Ramos (cell line): ENCODE results near the gene CIITA.

ENCODE experiments used
- in situ Hi-C: fragments of 300-500 bp; cut with MboI; formaldehyde crosslinking; loops from one replicate; pipeline ENCODE4 v1.14.3; 2022; ENCODE audit warnings: low sequenced_read_pairs; ENCODE audit not compliant: unreplicated experiment

Gene CIITA

DNA sequence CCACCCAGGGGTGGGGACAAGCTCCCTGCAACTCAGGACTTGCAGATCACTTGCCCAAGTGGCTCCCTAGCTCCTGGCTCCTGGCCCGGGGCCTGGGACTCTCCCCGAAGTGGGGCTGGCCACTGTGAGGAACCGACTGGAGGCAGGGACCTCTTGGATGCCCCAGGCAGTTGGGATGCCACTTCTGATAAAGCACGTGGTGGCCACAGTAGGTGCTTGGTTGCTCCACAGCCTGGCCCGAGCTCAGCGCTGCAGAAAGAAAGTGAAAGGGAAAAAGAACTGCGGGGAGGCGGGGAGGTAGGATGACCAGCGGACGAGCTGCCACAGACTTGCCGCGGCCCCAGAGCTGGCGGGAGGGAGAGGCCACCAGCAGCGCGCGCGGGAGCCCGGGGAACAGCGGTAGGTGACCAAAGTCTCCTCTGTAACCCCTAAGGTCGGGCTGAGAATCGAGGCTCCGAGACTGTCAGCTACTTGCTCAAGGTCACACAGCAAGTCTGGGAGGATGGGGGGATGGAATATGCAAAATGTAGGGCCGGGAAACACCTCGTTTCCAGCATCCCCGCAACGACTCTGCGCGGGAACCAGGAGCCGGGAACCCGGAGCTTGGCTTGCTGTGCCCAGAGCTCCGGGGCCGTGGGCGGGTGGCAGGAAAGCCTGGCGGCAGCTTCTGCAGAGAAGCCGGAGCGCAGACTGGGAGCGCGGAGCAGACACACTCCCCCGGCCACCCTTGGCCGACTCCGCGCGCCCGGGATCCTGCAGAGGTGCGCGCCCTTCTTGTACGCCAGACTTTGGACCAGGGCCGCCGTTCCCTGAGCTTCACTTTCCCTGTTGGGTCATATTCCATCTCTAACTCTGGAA lies 1.9 kb downstream of the CIITA start:
- in situ Hi-C loops, result loop anchor here (25.0 kb wide), 1 partner anchor 1792 kb away; the partner anchor contains the start of gene HAPSTR1

DNA sequence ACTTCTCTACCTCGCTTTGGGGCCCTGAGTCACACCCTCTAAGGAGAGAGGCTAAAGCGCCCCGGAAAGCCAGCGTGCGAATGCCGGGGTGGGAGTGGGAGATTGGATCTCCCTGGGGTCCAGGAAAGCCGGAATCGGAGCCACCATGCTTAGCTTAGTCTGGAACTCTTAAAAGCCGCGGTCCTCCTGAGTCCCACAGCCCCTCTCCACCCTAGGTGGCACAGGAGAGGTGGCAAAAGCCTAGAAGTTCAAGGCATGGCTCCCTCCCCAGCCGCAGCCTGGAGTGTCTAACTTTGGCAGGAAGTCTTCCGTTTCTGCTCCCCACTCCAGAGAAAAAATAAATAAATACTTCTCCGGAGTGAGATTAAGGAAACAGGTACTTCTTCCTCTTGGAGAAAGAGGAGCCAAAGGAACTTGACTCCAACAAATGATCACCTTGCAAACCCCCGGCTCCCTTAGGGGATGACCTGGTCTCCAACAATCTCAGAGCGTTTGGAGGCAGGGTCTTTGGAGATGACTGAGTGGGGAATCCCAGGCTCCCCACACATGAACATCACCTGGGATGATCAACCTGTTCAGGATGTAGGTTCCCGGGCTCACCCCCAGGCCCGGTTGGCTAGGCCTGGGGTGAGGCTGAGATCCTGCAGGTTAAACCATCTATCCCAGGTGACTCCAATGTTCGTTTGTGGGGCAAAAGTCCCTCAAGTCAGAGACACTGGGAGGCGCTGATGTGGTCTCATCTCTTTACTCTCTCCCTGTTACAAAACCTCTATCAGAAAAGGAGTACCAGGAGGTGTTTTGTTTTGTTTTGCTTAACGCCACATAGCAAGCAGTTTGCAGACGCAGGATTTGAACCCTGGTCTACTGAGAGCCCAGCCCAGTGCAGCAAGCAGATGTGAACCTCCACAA lies 2.9 kb downstream of the CIITA start:
- in situ Hi-C loops, result loop anchor here (25.0 kb wide), 1 partner anchor 1793 kb away; the partner anchor contains the start of gene HAPSTR1

DNA sequence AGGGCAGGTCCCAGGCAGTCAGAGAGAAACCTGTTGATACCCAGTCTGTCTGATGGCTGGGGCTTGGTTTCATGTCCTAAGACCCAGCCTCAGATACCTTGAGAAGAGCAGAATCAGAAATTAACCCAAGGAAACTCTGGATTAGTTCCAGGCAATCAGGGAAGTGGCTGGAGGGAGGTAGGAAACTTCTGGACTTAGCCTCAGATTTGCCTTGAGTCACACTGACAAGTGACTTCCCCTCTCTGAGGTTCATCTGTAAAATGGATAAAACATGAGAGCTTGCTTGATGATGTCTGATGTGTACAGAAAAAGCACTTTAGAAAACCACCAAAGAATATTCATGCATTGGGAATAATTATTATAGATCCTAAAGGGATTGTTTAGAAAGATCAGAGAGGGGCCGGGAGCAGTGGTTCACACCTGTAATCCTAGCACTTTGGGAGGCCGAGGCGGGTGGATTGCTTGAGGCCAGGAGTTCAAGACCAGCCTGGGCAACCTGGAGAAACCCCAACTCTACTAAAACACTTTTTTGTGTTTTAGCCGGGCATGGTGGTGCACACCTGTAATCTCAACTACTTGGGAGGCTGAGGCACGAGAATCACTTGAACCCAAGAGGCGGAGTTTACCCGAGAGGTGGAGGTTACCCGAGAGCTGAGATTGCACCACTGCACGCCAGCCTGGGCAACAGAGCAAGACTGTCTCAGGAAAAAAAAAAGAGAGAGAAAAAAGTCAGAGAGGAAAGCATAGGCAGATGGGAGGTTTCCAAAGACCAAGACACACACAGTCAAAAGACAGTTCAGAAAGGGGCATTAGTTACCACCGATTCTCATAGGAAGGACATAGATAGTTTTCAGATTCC lies 3.8 kb downstream of the CIITA start:
- in situ Hi-C loops, result loop anchor here (25.0 kb wide), 1 partner anchor 1794 kb away; the partner anchor contains the start of gene HAPSTR1

DNA sequence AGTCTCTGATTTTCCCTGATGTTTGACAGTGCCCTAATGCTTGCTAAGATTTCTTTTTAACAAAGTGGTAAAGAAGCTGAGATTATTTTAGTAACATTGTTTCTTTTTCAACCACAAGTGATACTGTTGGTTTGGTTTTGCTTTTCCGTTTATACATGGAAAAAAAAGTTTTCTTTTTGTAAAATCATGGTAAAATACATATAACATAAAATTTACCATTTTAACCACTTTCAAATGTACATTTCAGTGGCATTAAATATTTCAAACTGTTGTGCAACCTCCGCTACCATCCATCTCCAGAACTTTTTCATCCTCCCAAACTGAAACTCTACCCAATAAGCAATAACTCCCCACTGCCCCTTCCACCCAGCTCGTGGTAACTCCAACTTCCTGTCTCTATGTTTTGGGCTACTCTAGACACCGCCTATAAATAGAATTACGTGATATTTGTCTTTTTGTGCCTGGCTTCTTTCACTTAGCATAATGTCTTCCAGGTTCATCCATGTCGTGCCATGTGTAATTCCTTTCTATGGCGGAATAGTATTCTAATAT lies 4.6 kb downstream of the CIITA start:
- in situ Hi-C loops, result loop anchor here (25.0 kb wide), 1 partner anchor 1794 kb away; the partner anchor contains the start of gene HAPSTR1

DNA sequence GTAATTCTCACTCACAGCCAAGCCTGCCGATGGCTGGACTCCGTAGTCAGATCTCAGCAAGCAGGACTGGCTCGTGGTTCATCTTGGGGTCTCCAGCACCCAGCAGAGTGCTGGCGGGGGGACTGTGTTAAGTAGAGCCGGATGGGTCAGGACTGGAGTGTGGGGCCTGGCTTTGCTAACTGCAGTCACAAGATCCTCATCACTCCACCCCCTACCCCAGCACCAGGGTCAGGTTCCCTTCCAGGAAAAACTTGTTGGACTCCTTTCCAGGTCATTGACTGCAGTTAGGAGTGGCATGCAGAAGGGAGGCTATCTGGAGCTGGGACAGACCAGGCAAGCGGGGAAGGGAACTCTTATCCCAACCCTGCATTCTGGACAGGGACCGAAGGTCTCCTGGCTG lies 6.0 kb downstream of the CIITA start:
- in situ Hi-C loops, result loop anchor here (25.0 kb wide), 1 partner anchor 1796 kb away; the partner anchor contains the start of gene HAPSTR1

DNA sequence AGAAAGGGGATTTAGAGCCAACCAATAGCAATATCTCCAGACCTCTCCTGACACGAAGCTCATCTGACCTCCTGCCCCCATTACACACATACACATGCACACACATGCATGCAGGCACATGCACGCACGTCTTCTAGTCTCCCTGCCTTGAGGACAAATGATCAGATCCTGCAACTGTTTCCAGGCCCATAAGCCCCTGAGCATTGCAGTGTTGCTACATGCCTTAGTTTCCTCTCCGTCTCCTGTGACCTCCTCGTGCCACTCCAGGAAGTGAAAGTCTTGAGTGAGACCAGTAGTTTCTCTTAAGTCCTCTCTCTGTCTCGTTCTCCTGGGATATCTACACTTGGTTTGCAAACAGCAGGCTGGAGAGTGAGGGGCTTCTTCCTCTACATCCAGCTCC lies 8.2 kb downstream of the CIITA start:
- in situ Hi-C loops, result loop anchor here (25.0 kb wide), 1 partner anchor 1798 kb away; the partner anchor contains the start of gene HAPSTR1

DNA sequence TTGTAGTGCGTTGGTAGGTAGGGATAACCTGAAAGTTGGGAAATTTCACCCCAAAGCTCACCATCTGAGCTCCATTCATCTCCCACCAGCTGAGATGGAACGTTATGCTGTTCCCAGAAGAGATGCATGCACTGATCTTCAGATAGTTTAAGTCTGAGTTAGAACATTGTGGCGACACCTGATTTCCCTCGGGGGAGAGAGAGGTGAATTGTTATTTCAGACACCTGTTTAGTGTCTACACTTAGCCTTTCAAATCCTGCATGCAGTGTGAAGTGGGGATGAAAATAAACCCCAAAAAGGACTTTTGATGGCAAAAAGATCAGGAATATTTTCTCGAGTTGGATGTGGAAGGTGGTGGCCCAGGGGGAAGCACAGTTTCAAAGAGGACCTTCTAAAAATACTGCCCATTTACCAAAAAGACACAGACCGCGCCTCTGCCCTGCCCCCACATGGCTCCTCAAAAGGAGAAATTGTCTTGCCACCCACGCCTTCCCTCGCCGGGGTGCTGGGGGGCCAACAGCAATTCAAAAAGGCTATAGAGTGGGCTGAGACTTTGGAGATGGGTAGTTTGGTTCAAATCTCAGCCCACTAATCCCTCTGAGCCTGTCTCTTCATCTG lies 11.4 kb downstream of the CIITA start:
- in situ Hi-C loops, result loop anchor here (25.0 kb wide), 1 partner anchor 1801 kb away; the partner anchor contains the start of gene HAPSTR1

DNA sequence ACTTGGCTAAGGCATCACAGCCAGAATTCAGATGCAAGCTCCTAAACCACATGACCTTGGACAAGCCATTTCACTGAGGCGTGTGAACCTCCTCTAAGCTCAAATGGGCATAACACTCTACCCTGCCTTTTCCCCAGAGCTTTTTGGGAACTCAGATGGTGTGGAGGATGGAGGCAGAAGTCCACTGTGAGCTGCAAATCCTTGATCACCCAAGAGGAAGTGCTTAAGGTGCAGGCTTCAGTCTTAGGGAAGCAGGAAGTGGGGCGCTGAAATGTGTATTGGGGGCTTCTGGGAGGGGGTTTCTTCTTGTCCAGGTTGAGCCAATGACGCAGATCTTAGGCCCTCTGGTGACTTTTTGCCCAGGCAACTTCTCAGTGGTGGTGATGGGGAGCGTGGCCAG lies 12.9 kb downstream of the CIITA start:
- in situ Hi-C loops, result loop anchor here (25.0 kb wide), 1 partner anchor 1803 kb away; the partner anchor contains the start of gene HAPSTR1

DNA sequence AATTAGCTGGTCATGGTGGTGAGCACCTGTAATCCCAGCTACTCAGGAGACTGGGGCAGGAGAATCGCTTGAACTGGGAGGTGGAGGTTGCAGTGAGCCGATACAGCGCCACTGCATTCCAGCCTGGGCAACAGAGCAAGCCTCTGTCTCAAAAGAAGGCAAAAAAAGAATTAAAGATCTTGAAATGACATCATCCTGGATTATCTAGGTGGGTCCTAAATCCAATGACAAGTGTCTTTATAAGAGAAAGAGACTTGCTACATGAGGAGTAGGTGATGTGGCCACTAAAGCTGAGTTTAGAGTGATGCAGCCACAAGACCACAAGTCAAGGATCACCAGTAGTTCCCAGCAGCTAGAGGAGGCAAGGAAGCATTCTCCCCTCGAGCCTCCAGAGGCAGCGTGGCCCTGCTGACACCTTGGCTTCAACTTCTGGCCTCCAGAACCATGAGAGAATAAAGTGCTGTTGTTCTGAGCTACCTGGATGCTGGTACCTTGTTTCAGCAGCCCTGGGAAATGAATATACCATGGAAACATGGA lies 15.8 kb downstream of the CIITA start:
- in situ Hi-C loops, result loop anchor here (25.0 kb wide), 1 partner anchor 1806 kb away; the partner anchor contains the start of gene HAPSTR1

DNA sequence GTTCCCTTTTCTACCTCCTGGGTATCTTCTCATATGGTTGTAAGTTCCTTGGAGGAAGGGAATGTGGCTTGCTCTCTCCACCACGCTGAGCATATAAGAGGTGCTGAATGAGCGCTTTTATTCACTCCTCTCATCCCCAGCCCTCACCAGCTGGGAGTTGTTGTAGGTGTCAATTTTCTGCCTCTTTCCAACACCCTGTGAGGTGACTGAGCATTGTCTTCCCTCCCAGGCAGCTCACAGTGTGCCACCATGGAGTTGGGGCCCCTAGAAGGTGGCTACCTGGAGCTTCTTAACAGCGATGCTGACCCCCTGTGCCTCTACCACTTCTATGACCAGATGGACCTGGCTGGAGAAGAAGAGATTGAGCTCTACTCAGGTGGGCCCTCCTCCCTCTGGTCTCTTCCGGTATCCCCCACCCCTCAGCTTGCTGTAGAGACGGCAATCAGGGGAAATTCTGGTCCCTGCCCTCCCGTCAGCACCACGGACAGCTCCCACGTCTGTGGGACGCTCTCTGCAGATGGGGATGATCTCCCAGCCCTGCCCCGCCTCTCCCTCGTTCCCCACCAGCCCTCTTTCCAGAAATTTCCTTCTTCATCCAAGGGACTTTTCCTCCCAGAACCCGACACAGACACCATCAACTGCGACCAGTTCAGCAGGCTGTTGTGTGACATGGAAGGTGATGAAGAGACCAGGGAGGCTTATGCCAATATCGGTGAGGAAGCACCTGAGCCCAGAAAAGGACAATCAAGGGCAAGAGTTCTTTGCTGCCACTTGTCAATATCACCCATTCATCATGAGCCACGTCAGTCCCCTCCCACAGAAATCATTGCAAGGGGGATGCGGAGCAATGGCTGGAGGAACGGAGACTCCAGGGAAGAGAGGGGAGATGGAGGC lies 18.3 kb downstream of the CIITA start:
- in situ Hi-C loops, result loop anchor here (25.0 kb wide), 1 partner anchor 1808 kb away; the partner anchor contains the start of gene HAPSTR1

DNA sequence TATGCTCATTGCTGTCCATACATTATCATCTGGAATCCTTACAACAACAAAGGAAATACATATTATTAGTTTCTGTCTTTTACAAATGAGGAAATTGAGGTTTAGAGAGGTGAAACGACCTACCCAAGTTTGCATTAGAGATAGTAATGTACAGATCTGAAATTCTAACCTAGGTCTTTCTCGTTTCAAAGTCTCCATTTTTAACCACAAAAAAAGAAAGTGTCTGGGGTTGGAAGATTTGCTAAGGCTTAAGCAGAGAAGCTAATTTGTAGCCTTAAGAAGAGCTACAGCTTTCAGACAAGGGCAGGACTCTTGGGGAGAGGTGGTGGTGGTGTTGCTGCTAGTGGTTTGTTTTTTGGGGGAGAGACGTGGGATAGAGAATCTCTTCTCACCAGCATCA lies 19.2 kb downstream of the CIITA start:
- in situ Hi-C loops, result loop anchor here (25.0 kb wide), 1 partner anchor 1809 kb away; the partner anchor contains the start of gene HAPSTR1

DNA sequence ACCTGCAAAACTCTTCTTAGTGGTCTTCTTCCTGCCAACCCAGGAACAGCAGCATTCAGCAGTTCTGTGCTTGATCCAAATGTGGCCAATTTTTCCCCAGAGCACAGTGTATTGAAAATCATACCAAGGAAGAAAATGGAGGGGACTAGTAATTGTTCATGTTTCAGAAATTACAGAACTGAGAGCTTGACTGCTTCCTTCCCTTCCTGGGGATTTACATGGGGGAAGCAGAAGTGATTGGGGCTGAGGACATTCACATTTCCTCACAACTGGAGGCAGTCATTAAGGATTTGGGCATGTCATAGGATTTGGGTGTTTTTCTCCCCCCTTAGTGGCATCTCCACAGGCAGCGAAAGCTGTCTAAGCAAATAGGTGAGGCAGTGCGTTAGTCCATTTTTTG lies 19.7 kb downstream of the CIITA start:
- in situ Hi-C loops, result loop anchor here (25.0 kb wide), 1 partner anchor 1809 kb away; the partner anchor contains the start of gene HAPSTR1

DNA sequence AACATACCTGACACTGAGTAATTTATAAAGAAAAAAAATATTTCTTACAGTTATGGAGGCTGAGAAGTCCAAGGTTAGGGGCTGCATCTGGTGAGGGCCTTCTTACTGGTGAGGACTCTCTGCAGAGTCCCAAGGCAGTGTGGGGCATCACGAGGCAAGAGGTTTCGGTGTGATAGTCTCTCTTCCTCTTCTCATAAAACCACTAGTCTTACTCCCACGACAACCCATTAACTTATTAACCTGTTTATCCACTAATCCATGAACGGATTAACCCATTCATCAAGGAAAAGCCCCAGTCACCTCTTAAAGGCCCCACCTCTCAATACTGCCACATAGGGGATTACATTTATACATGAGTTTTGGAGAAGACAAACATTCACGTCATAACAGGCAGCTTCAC lies 20.1 kb downstream of the CIITA start:
- in situ Hi-C loops, result loop anchor here (25.0 kb wide), 1 partner anchor 1810 kb away; the partner anchor contains the start of gene HAPSTR1

DNA sequence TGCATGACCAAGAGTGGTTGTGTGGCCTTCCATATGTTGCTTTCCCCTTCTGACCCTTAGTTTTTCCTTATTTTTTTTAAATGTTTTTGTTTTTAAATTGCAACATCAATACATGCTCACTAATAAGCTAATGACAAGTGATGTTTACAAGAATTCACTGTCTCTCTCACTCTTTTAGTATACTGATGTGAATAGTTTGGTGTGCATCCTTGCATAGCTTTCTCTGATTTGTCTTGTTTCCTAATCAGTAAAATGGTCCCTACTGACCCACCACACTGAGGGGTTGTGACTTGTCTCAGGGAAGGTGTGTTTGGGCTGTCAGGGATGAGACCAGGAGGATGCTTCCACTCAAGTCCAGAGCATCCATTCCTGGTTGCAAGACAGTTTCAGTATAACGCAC lies 26.0 kb downstream of the CIITA start:
- in situ Hi-C loops, result no loop called here

DNA sequence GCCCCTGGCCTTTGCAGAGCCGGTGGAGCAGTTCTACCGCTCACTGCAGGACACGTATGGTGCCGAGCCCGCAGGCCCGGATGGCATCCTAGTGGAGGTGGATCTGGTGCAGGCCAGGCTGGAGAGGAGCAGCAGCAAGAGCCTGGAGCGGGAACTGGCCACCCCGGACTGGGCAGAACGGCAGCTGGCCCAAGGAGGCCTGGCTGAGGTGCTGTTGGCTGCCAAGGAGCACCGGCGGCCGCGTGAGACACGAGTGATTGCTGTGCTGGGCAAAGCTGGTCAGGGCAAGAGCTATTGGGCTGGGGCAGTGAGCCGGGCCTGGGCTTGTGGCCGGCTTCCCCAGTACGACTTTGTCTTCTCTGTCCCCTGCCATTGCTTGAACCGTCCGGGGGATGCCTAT lies 29.5 kb downstream of the CIITA start:
- in situ Hi-C loops, result no loop called here

DNA sequence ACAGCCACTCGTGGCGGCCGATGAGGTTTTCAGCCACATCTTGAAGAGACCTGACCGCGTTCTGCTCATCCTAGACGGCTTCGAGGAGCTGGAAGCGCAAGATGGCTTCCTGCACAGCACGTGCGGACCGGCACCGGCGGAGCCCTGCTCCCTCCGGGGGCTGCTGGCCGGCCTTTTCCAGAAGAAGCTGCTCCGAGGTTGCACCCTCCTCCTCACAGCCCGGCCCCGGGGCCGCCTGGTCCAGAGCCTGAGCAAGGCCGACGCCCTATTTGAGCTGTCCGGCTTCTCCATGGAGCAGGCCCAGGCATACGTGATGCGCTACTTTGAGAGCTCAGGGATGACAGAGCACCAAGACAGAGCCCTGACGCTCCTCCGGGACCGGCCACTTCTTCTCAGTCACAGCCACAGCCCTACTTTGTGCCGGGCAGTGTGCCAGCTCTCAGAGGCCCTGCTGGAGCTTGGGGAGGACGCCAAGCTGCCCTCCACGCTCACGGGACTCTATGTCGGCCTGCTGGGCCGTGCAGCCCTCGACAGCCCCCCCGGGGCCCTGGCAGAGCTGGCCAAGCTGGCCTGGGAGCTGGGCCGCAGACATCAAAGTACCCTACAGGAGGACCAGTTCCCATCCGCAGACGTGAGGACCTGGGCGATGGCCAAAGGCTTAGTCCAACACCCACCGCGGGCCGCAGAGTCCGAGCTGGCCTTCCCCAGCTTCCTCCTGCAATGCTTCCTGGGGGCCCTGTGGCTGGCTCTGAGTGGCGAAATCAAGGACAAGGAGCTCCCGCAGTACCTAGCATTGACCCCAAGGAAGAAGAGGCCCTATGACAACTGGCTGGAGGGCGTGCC lies 30.1 kb downstream of the CIITA start:
- in situ Hi-C loops, result no loop called here

DNA sequence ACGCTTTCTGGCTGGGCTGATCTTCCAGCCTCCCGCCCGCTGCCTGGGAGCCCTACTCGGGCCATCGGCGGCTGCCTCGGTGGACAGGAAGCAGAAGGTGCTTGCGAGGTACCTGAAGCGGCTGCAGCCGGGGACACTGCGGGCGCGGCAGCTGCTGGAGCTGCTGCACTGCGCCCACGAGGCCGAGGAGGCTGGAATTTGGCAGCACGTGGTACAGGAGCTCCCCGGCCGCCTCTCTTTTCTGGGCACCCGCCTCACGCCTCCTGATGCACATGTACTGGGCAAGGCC lies 30.7 kb downstream of the CIITA start:
- in situ Hi-C loops, result no loop called here
